Fibroblast of the aortic adventitia (primary cell): ENCODE data around the gene TFCP2L1. TPM values are rescaled to one million over a fixed set of nuclear protein-coding genes. Genes with fewer than 3 reads are reported as not detected.
"Not testable (repeated sequence)": the region's sequence is repeated elsewhere in the genome, so short reads cannot be mapped to it uniquely, and the experiment has no call there.

Experiments used
- DNase-seq: peaks from one replicate; pipeline ENCODE4 v3.0.0-alpha.2; 2010; ENCODE audit warnings: low read depth
- H3K4me3 ChIP-seq: 2 replicates; pipeline ENCODE4 v1.5.1; 2011; ENCODE audit warnings: low read depth, mild to moderate bottlenecking, control low read depth, low read length, moderate library complexity
- CTCF ChIP-seq: IDR thresholded peaks from 2 replicates; pipeline ENCODE4 v1.5.1; 2011; ENCODE audit warnings: mild to moderate bottlenecking, low read length, control low read depth, inconsistent platforms; ENCODE audit not compliant: insufficient read depth
- total RNA-seq: library from RNA; depleted of rRNA; stranded (reverse); fragments of >200 nt; gene quantifications from 2 replicates; pipeline ENCODE4 v1.2.3, GENCODE V29; 2012; ENCODE audit warnings: low replicate concordance

Gene TFCP2L1
- total RNA-seq, 1 donor = under 0.01 TPM

- no peak for TF ChIP-seq CTCF
- H3K4me3 ChIP-seq = no peak overlapping the region
- no peak for DNase-seq
Observed at GRCh38 chr2:121228521-121228920, 56.5 kb downstream of the TFCP2L1 start.

DNA sequence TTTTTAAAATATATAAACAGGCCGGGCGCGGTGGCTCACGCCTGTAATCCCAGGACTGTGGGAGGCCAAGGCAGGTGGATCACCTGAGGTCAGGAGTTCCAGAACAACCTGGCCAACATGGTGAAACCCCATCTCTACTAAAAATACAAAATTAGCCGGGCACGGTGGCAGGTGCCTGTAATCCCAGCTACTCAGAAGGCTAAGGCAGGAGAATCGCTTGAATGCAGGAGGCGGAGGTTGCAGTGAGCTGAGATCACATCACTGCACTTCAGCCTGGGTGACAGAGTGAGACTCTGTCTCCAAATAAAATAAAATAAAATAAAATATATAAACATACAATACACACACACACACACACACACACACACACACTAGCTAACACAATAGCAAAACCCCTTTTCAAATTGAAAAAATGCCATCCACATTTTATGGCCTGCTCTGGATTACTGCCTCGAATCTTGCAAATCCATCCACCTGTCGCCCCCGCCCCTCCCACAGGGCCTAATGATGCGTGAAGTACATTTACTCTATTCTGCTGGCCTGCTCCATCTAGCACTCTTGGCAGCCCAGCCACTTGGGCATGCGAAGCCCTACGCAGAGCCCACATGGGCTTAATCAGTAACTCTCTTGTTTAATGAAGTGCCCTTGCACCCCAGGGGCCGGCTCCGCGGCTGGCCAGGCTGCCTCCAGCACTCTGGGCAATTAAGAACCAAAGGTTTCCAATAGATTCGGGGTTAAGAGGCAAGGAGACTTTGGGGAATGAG is 57.4 kb downstream of the TFCP2L1 start:
- H3K4me3 ChIP-seq, DNase-seq: not testable (repeated sequence)

DNA sequence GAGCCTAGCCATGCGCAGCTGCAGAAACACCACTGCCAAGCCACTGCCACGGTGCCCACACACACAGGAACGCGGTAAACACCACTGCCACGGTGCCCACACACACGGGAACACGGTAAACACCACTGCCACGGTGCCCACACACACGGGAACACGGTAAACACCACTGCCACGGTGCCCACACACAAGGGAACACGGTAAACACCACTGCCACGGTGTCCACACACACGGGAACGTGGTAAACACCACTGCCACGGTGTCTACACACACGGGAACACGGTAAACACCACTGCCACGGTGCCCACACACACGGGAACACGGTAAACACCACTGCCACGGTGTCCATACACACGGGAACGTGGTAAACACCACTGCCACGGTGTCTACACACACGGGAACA is 59.3 kb downstream of the TFCP2L1 start:
- DNase-seq, H3K4me3 ChIP-seq: not testable (repeated sequence)

DNA sequence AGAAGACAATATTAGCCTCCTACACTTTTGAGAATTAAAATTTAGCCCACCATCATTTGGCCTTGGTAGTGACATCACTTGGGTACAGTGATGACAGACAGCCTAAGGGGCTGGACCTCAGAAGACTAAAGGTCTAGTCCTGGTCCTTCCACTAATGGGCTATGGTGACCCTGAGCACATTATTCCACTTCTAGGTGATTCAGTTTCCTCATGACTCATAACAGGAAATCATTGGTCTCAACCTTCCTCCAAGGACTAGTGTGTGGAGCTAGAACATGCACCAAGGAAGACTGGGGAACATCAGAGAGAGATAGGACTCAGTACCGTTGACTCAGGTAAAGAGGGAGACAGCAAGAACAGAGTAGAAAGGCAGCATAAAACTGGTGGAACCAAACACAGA is 64.0 kb downstream of the TFCP2L1 start:
- no peak for TF ChIP-seq CTCF
- DNase-seq = no peak
- H3K4me3 ChIP-seq = no peak overlapping the region

- no peak for TF ChIP-seq CTCF
- H3K4me3 ChIP-seq = no peak overlapping the region
- no peak for DNase-seq
Observed at GRCh38 chr2:121219866-121220265, 65.1 kb downstream of the TFCP2L1 start.

DNA sequence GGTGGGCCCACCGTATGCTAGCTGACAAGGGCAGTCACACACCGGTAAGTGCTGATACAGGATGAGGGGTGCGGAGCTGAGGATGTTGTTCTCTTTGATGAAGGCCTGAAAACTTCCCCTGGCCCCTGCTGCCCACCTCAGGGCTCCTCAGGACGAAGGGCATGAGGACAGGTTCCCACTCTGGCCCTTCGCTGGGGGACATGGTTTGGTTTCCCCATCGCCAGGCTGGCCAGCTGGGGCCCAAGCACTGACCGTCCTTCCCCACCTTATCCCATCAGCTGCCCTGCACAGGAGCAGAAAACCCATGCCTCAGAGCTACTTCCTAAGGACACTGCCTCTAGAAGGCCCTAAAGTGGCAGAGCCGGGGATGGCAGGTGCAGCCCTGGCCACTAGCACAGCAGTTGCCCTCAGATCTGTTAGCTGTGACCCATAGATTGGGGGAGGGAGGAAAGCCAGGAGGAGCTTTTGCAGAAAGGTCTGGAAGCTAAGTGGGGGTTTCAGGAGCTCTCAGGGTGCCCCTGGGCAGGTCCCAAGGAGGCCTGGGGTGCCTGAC is 66.5 kb downstream of the TFCP2L1 start:
- no peak overlapping the region for H3K4me3 ChIP-seq
- TF ChIP-seq CTCF = no peak
- no peak for DNase-seq

- H3K4me3 ChIP-seq = no peak overlapping the region
- TF ChIP-seq CTCF = no peak
- DNase-seq = no peak
Observed at GRCh38 chr2:121217627-121218026, 67.4 kb downstream of the TFCP2L1 start.

DNA sequence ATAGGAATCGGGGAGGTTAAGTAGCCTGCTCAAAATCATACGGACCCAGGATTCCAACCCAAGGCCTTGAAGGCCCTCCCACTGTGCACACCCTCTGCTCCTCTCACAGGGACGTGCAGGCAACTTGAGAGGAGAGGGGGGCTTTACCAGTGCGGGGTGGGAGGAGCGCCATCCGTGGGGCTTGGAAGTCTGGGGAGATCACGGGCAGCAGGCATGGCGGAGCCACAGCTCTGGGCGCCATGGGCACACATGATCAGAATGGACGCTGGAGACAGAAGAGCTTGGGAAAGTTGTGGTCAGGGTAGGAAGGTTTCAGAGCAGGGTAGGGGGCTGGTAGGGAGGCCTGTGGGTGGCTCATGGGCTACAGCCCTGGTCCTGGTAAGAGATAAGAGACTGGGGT is 70.7 kb downstream of the TFCP2L1 start:
- TF ChIP-seq CTCF = no peak
- no peak for DNase-seq
- no peak overlapping the region for H3K4me3 ChIP-seq
